Fibroblast of lung (primary cell): Measurements from ENCODE around the gene ASAP3. TPM values are rescaled to one million over a fixed set of nuclear protein-coding genes. Genes with fewer than 3 reads are reported as not detected.
A peak's percentile ranks its signal among the peaks of the same experiment; 100 is the strongest.

Experiments used
- DNase-seq, 2 donors: peaks; one replicate each; pipeline versions ENCODE4 v3.0.0 to v3.0.0-alpha.2; 2010; ENCODE audit warnings: low read depth in 2 of 2
- H2AFZ ChIP-seq: 2 replicates; pipeline ENCODE4 v1.5.1; 2012; ENCODE audit warnings: low read length, control low read depth, inconsistent platforms
- H3K27ac ChIP-seq: 2 replicates; pipeline ENCODE4 v1.5.1; 2011; ENCODE audit warnings: low read length, control low read depth; ENCODE audit not compliant: insufficient read depth
- H3K27me3 ChIP-seq: 2 replicates; pipeline ENCODE4 v1.5.1; 2011; ENCODE audit warnings: mild to moderate bottlenecking, low read length; ENCODE audit not compliant: control insufficient read depth, insufficient read depth
- H3K36me3 ChIP-seq: 2 replicates; pipeline ENCODE4 v1.5.1; 2011; ENCODE audit warnings: low read length; ENCODE audit not compliant: control insufficient read depth, insufficient read depth
- H3K4me1 ChIP-seq: 2 replicates; pipeline ENCODE4 v1.5.1; 2011; ENCODE audit warnings: low read length; ENCODE audit not compliant: control insufficient read depth, insufficient read depth; ENCODE audit errors: extremely low read depth
- H3K4me2 ChIP-seq: 2 replicates; pipeline ENCODE4 v1.5.1; 2011; ENCODE audit warnings: low read length, control low read depth; ENCODE audit not compliant: insufficient read depth; ENCODE audit errors: extremely low read depth
- H3K4me3 ChIP-seq, 4 experiments: fragments of 200-600 bp in 1 of 4; sonication (generic) in 1 of 4; replicated peaks in 1 of 4; 2 replicates each; pipeline ENCODE4 v1.5.1; 2011 to 2016; ENCODE audit warnings: low read length in 4 of 4, low read depth in 3 of 4, mild to moderate bottlenecking in 3 of 4, control low read depth in 2 of 4, inconsistent platforms in 1 of 4, mixed read lengths in 1 of 4; ENCODE audit not compliant: insufficient read depth in 1 of 4; ENCODE audit errors: control extremely low read depth in 1 of 4
- H3K79me2 ChIP-seq: 2 replicates; pipeline ENCODE4 v1.5.1; 2012; ENCODE audit warnings: mild to moderate bottlenecking, low read length, inconsistent platforms; ENCODE audit not compliant: control insufficient read depth, insufficient read depth
- H3K9ac ChIP-seq: 2 replicates; pipeline ENCODE4 v1.5.1; 2011; ENCODE audit warnings: mild to moderate bottlenecking, low read length, control low read depth; ENCODE audit not compliant: insufficient read depth
- H3K9me3 ChIP-seq: 2 replicates; pipeline ENCODE4 v1.5.1; 2012; ENCODE audit warnings: low read depth, low read length; ENCODE audit not compliant: control insufficient read depth, insufficient read depth
- H4K20me1 ChIP-seq: 2 replicates; pipeline ENCODE4 v1.5.1; 2011; ENCODE audit warnings: low read length; ENCODE audit not compliant: control insufficient read depth, insufficient read depth; ENCODE audit errors: extremely low read depth
- CTCF ChIP-seq, 2 donors: IDR thresholded peaks in 1 of 2; conservative IDR thresholded peaks in 1 of 2; 1 replicate in 1 of 2; 2 replicates in 1 of 2; pipeline ENCODE4 v1.5.1; 2011 to 2012; ENCODE audit warnings: low read length in 2 of 2, control low read depth in 1 of 2, inconsistent platforms in 1 of 2, low read depth in 1 of 2, mild to moderate bottlenecking in 1 of 2
- EZH2 ChIP-seq: IDR thresholded peaks from 2 replicates; pipeline ENCODE4 v1.5.1; 2012; ENCODE audit warnings: low read length, control low read depth, mild to moderate bottlenecking; ENCODE audit errors: missing control alignments
- polyA plus RNA-seq, 2 donors: library from polyadenylated mRNA; depleted of rRNA in 1 of 2; stranded (reverse) in 1 of 2; unstranded in 1 of 2; fragments of >200 nt; gene quantifications; 2 replicates each; pipeline ENCODE4 v1.2.1, GENCODE V29; 2011 to 2012; ENCODE audit warnings: missing spikeins in 1 of 2
- total RNA-seq: library from RNA; depleted of rRNA; stranded (reverse); fragments of >200 nt; gene quantifications from 2 replicates; pipeline ENCODE4 v1.2.1, GENCODE V29; 2014

Gene ASAP3
- total and polyA plus RNA-seq, 2 donors (not counting 1 experiment from before 2014, with no cell fraction given) = 14.2 to 73.2 TPM

- Histone ChIP-seq H3K27ac (no peak overlapping the region), H4K20me1 (no peaks in the 10 kb centered on the region), H3K79me2 (no peaks in the 10 kb centered on the region), H2AFZ (no peak overlapping the region), H3K27me3 (no peaks in the 10 kb centered on the region), H3K4me2 (no peak overlapping the region), H3K36me3 (no peaks in the 10 kb centered on the region), H3K4me1 (peaks cover 22% of the 10 kb centered on the region), H3K9me3 (no peaks in the 10 kb centered on the region), H3K4me3 (no peak overlapping the region), H3K9ac (no peak overlapping the region)
- no peak for TF ChIP-seq CTCF (conservative IDR thresholded peaks at IDR 0.05 in 1 of 2, IDR thresholded peaks at IDR 0.05 in 1 of 2; ENCODE audit: low read depth in 1 of 2, low read length in 2 of 2)
- TF ChIP-seq EZH2 = no peak
- DNase-seq = no peak
These were observed 6.4 kb downstream of the ASAP3 start for GRCh38 chr1:23477359-23478144.

- no peak for TF ChIP-seq EZH2
- no peak for TF ChIP-seq CTCF (conservative IDR thresholded peaks at IDR 0.05 in 1 of 2, IDR thresholded peaks at IDR 0.05 in 1 of 2; ENCODE audit: low read depth in 1 of 2, low read length in 2 of 2)
- Histone ChIP-seq H3K27ac (peak overlapping the region; percentile 5), H3K79me2 (no peaks in the 10 kb centered on the region), H2AFZ (no peak overlapping the region), H3K9ac (no peak overlapping the region), H3K27me3 (no peaks in the 10 kb centered on the region), H3K36me3 (no peaks in the 10 kb centered on the region), H3K4me1 (peaks cover 28% of the 10 kb centered on the region), H4K20me1 (no peaks in the 10 kb centered on the region), H3K4me2 (peak overlapping the region; percentile 23), H3K9me3 (no peaks in the 10 kb centered on the region), H3K4me3 (no peak overlapping the region)
- peak in 1 of 2 donors; percentile 79 for DNase-seq
These were observed 8.3 kb downstream of the ASAP3 start for GRCh38 chr1:23475641-23476040.

- Histone ChIP-seq H3K4me1 (peaks cover 33% of the 10 kb centered on the region), H3K4me2 (peak overlapping the region; percentile 23), H3K27ac (no peak overlapping the region), H3K9me3 (no peaks in the 10 kb centered on the region), H3K4me3 (no peak overlapping the region), H2AFZ (no peak overlapping the region), H3K9ac (no peak overlapping the region), H3K36me3 (no peaks in the 10 kb centered on the region), H3K79me2 (no peaks in the 10 kb centered on the region), H4K20me1 (no peaks in the 10 kb centered on the region), H3K27me3 (no peaks in the 10 kb centered on the region)
- TF ChIP-seq EZH2 (no peak), CTCF (conservative IDR thresholded peaks at IDR 0.05 in 1 of 2, IDR thresholded peaks at IDR 0.05 in 1 of 2; ENCODE audit: low read depth in 1 of 2, low read length in 2 of 2) (no peak)
- peak; percentile 93 to 95 for DNase-seq
These were observed 8.8 kb downstream of the ASAP3 start for GRCh38 chr1:23475134-23475628.
